Measurements from ENCODE around the gene GDF7.

- TF ChIP-seq CTCF (conservative IDR thresholded peaks at IDR 0.05; ENCODE audit: low read length) (no peak), EZH2phosphoT487 (IDR thresholded peaks at IDR 0.05; ENCODE audit: borderline replicate concordance, low read depth, low read length) (no peak)
Observed at GRCh38 chr2:20630967-20631366, 36.0 kb upstream of the GDF7 start.

Measured in OCI-LY7 (cell line).